CD4-positive, alpha-beta T cell treated with Interleukin-21 for 1 hour (primary cell): ENCODE results near the gene ZNF83.
"Not testable (repeated sequence)": the region's sequence is repeated elsewhere in the genome, so short reads cannot be mapped to it uniquely, and the experiment has no call there.

ENCODE experiments used
- DNase-seq: peaks from one replicate; pipeline ENCODE4 v3.0.0-alpha.2; 2020

ZNF83 gene

DNA sequence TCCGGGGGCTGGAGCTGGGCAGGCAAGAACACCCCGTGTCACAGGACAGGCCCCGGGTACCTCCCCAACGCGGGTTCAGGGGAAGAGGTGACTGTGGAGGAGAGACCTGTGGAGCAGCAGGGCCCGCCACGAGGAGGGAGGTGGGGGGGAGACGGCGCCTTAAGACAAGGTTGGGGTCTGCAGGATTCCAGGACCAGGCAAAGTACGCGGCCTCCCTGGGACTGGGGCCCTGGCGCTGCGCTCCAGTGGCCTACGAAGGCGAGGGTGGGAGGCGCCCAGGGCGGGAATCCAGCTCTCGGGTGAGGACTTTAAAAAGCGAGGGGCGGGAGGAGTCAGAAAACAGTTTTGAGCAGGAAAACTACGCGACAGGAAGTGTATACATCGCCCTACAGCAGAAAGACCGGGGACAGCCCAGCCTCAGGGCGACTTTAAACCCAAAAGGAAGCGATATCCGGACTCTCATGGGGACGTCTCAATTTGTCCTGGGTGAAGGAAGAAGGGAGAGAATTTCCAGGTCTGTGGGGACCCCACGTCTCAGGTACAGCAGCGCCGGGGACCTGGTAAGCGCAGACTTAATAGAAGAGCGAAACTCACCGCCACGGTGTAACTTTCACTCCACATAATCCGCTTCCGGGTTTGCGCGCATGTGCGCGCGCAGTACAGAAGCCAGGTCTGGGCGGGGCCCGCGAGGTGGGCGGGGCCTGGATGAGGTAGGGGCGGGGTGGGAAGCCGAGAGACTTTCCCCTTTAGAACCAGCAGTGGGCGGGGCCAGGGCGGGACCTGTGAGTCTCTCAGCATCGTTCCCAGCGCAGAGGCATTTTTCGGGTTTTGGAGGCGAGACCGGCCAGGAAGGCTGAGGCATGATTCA is at the start of gene ZNF83:
Gene ZNF83 (minus strand): TSS at position 638 of the 868 bp plus-strand sequence.
- peak; percentile 97 for DNase-seq

DNA sequence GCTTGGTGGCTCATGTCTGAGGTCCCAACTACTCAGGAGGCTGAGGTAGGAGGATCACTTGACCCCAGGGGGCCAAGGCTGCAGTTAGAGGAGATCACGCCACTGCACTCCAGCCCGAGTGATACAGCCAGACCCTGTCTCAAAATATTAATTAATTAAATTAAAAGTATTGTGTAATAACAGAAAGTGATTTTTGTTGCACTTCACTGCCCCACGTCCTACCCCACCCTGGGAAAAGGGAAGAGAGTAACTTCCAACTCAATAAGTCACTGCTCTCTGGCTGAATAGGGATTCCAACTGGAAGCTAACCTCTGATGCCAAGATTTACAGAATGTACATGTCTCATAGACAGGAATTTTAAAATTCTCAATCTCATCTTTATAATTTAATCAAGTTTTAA is 49.5 kb upstream of the ZNF83 start:
- DNase-seq: no peak

DNA sequence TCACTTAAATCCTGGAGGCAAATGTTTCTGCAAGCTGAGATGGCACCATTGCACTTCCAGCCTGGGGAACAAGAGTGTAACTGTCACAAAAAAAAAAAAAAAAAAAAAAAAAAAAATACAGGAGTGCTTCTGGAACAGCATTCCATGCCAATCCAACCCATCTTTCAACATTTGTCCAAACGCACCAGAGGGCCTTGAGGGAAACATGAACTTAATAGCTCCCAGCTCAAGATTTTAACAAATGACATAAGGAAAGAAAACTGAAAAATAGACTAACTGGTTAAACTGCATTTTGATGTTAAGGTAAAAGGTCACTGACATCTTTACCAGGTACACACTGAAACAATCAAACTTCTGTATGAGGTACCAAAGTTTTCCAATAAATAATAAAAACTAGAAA is 47.7 kb upstream of the ZNF83 start:
- no peak for DNase-seq

DNA sequence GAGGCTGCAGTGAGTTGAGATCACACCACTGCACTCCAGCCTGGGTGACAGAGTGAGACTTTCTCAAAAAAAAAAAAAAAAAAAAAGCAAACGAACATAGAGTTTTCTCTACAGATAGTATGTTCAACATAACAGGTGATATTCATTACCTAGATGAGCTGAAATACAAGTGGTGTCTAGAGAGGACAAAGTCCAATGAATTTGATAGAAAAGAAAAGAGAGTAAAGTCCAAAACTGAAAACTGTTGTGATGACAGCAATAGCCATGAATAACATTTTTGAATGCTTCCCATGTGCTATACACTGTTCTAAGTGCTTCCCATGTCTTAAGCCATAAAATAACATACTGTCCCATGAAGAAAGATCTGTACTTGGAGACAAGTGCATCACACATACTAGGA is 43.1 kb upstream of the ZNF83 start:
- DNase-seq: not testable (repeated sequence)

DNA sequence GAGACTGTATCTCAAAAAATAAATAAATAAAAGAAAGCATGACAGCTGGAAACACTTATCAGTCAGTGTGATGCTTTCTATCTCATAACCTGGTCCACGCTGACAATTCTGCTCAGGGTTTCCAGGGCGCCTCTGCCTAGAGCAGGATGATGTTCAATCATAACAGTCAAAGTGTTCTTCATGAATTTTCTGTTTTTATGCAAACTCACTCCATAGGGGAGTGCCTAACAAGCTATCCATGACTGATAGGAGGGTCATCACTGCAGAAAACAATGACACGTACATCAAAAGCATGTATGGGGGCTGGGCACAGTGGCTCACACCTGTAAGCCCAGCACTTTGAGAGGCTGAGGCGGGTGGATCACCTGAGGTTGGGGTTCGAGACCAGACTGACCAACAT is 41.4 kb upstream of the ZNF83 start:
- DNase-seq: no peak

DNA sequence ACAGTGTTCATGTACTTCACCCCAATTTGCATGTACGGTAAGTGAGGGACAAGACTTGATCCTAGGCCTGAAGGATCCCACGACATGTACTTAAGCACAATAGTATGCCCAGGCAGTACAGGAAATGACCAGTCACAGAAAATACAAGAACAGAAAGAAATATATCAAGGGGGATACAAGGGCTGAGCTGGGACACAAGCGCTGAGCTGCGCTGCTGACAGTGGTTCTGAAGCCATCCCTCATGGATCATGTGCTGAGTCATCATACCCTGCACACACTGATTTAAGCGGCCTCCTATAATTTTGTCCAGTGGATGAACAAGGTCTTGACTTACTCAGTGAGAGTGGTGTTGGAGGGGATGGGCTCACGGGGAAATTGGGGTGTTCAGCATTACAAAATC is 37.1 kb upstream of the ZNF83 start:
- DNase-seq: not testable (repeated sequence)

DNA sequence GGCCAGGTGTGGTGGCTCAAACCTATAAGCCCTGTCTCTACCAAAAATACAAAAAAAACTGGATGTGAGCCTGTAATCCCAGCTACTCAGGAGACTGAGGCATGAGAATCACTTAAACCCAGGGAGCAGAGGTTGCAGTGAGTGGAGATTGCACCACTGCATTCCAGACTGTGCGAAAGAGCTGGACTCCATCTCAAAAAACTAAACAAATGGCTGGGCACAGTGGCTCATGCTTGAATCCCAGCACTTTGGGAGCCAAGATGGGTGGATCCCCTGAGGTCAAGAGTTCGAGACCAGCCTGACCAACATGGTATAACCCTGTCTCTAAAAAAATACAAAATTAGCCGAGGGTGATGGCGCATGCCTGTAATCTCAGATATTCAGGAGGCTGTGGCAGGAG is 34.9 kb upstream of the ZNF83 start:
- DNase-seq: no peak

DNA sequence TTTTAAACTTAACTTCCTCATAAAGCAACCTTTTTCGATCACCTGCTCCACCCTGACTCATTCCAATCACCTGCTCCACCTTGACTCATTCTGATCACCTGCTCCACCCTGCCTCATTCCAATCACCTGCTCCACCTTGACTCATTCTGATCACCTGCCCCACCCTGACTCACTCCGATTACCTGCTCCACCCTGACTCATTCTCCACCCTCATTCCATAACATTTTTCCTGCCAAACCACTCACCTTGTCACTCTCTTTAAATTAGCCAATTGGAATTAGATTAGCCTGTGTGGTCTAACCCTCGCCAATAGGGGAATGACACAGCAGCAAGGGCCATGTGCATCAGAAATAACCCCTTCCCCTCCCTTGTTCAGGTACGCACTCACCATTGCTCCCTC is 31.9 kb upstream of the ZNF83 start:
- no peak for DNase-seq

DNA sequence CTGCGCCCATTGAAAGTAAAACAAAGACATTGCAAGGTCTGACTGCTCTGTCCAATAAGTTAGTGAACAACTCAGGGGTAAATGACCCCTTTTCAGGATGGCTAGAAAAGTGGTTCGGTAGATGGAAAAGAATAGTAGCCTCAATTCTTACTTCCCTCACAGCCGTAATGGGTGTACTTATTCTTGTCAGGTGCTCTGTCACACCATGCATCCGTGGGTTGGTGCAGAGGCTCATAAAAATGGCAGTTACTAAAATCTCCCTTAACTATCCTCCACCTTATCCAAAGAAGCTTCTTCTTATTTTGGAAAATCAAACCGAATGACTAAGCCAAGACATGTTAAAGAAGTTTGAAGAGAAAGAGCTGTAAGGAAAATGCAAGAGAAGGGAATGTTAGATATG is 31.4 kb upstream of the ZNF83 start:
- no peak for DNase-seq

DNA sequence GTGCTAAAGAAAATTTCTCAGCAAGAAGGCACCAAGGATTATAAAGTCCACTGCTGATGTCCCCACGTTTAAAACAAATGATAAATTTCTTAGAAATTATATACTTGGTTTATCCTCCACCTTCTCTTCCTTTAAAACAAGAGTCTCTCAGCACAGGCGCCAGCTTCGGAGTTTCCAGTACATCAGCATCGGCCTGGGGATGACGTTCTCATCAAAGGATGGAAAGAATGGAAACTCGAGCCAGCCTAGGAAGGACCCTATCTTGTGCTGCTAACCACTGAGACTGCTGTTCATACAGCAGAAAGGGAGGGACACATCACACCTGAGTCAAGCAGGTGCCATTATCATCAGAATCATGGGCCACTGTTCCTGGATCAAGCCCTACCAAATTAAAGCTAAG is 29.8 kb upstream of the ZNF83 start:
- DNase-seq: no peak

DNA sequence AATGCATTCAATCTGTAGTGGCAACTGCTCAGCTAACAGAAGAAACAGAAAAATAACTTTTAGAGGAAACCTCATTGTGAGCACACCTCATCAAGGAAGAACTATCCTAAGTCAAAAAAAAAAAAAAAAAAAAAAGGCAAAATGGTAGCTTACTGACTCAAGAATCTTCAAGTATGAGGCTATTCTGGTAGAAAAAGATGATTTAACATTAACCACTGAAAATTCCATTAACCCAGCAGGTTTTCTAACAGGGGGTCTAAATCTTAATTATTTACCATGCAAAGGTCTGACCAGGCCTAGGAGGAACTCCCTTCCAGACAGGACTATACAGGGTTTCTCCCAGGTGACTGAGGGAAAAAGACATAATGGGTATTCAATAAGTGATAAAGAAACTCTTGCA is 28.4 kb upstream of the ZNF83 start:
- DNase-seq: no peak

DNA sequence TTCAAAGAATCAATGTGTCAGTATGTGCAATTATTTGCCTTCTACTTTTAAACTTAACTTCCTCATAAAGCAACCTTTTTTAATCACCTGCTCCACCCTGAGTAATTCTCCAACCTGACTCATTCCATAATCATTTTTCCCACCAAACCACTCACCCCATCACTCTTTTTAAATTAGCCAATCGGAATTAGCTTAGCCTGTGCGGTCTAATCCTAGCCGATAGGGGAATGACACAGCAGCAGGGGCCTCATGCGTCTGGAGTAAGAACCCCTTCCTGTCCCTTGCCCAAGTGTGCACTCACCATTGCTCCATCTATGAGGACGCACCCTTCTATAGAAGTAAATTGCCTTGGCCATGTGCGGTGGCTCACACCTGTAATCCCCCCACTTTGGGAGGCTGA is 27.4 kb upstream of the ZNF83 start:
- no peak for DNase-seq

DNA sequence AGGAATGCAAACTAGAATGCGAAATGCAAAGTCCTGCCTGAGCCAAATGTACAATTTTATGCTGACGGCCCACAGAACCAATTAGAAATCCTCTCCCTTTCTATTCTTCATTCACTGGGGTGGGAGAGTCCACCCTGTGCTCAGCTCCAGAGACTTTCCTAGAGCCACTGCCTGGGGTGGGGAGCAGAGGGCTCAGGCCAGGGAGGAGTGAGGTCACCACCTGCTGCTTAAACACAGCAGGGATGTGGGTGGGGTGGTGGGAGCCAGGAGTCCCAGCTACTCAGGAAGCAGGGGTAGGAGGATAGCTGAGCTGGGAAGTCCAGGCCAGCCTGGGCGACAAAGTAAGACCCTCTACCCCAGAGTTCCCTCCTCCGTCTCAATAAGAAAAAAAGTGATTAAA is 26.9 kb upstream of the ZNF83 start:
- no peak for DNase-seq

DNA sequence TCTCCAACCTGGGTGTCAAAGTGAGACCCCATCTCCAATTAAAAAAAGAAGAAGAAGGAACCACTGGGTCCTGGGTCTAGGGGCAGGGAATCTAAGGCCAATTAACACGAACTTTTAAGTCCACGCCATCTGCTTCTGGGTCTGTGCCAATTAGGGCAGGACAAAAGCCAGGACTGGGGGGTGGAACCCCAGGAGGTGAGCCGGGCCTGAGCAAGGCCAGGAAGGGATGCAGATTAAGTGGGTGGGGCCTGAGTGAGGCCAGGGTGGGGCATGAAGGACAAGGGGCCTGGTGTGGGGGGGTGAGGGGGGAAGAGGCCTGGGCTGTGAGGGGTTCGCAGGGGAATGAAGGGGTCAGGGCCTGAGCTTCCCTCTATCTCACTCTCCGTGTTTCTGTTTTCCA is 26.3 kb upstream of the ZNF83 start:
- DNase-seq: no peak

DNA sequence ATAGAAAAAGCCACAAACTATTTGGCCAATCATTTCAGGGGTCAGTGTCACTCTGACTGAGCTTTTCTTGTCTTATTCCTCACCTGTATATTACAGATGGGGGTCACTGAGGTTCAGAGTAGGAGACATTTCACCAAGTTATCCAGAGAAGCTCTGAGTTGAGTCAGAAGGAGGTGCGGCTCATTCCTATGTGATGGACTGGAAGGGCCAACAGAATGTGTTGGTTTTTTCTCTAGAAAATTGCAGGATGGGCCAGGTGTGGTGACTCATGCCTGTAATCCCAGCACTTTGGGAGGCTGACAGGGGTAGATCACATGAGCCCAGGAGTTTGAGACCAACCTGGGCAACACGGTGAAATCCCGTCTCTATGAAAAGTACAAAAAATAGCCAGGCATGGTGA is 24.5 kb upstream of the ZNF83 start:
- DNase-seq: no peak

DNA sequence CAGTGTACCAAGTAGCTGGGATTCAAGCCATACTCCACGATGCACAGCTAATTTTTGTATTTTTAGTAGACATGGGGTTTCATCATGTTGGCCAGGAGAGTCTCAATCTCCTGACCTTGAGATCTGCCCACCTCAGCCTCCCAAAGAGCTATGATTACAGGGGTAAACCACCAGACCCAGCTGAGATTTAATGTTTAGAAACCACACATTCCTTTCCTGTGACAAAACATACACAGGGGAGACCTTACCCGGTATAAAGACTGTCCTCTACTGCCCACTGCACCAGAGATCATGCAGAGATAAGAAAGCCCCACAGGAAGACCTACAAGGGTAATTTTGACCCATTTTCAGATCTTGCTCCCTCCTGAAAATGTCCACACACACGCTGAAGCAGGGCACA is 22.8 kb upstream of the ZNF83 start:
- DNase-seq: no peak

DNA sequence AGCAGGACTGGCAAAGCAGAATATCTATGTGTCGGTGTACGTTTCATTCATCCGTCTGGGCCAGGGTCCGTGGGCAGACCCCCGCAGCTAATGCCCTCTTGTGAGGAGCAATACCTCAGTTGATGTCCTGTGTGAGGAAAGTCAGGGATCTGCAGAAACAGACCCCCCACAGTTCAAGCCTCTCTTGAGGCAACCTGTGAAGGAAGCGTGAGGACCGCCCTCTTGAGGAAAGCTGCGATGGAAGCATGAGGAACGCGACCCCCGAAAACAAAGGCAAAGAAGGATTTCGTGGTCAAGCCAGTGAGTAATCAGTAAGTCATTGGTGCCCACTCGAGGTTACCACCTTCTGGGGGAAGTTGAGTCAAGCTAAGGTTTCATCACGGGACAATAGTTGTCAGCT is 20.9 kb upstream of the ZNF83 start:
- DNase-seq: no peak

DNA sequence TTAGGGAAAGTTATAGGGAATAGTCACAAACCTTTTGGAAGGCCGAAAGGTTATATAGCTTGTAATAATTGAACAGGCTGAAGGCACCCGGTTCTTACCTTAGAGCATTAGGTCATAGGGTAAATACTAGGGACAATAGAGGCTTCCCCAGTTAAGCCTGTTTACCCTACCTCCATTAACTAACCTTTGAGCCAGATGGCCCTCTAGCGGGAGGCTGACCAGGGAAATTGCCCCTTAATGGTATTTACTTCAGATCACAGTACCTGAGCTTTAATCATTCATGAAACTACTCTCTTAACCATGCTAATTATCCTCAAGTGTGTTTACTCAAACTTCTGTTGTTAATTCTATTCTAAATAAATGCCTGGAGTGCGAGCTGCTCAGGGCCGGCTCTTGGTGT is 20.4 kb upstream of the ZNF83 start:
- DNase-seq: no peak

DNA sequence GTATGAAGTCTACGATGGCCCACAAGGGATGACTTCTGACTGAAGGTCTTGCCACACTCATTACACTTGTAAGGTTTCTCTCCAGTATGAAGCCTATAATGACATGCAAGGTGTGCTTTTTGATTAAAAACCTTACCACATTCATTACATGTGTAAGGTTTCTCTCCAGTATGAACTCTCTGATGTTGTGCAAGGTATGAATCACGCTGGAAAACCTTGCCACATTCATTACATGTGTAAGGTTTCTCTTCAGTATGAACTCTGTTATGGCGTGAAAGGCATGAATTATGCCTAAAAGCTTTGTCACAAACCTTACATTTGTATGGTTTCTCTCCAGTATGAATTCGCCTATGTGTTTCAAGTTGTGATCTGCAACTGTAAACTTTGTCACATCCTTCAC is 15.0 kb upstream of the ZNF83 start:
- no peak for DNase-seq

DNA sequence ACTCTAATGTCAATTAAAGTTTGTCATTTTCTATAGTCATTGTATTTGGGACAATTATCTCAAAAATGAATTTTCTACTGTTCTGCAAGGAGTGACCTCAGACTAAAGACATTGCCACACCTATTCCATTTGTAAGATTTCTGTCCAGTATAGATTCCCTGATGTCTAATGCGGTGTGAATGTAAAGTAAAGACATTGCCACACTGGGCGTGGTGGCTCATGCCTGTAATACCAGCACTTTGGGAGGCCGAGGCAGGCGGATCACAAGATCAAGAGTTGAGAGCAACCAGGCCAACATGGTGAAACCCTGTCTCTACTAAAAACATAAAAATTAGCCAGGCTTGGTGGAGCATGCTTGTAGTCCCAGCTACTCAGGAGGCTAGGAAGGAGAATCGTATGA is 13.8 kb upstream of the ZNF83 start:
- DNase-seq: no peak

DNA sequence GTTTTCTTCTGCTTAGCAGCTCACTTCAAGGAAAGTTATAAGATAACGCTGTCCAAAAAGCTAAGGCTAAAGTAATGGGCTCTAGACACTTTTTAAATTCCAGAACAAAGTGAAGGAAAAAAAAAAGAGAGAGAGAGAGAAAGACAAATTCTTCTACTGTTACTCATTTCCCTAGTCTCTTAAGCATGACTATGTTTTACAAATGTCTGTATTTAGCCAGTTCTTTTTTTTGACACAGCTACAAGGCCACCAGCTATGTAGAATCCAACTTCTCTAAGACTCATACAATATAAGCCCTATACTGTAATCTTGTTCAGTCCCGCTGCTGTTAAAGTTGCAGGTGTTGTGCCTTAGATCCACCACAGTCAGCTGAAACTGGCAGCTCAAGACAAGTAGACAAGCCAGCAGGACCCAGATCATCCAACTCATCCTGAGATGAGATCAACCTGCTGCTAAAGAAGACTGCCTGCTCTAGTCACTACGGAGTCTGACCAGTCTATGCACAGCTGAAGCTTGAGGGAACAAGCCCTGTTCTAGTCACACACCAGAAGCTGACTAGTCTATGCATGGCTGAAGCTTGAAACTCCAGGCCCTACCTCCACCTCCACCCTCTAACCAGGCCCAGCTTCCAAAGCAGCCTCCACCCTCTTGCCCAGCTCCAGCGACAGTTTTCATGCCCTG is 10.3 kb upstream of the ZNF83 start:
- DNase-seq: no peak

DNA sequence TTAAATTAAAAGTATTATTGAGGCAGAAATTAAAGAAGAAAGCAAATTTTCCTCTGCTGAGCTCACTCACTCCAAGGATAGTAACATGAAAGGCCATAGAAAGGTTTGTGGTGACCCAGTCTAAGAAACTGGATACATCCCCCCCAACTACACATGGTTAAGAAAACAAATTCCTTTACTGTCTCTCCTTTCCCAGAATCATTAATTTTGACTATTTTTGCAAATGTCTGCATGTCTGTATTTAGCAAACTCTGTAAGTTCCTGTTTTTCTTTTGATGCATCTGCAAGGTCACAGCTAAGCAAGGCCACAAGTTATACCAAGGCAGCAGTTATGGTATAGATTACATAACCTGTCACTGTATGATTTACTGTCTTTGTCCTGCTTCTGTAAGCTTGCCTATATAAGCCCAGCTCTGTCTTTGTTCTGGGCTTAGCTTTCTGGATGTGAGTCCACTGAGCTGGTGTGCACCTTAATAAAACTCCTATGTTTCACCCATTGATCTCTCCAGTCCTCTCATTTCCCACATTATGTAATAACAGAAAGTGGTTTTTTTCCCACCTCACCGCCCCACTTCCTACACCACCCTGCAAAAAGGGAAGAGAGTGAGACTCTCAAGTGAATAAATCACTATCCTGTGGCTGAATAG is 8.5 kb upstream of the ZNF83 start:
- DNase-seq: no peak

DNA sequence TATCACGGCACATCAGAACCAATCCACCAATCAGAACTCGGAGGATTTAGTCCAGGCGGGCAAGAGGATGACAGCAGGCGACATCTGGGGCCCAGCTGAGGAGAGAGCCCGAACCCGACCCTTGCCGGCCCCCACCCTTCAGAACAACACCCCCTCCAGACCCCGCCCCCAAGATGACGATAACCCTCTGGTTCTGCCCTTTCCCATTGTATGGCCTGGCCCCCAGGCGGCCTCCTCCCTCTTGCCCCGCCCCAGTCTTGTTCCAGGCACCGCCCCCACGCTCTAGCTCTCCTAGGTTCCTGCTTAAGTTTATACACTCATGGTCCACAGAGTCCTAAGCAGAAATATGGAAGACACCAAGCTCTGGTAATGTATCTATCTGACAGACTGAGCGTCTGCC is 2.8 kb upstream of the ZNF83 start:
- no peak for DNase-seq

DNA sequence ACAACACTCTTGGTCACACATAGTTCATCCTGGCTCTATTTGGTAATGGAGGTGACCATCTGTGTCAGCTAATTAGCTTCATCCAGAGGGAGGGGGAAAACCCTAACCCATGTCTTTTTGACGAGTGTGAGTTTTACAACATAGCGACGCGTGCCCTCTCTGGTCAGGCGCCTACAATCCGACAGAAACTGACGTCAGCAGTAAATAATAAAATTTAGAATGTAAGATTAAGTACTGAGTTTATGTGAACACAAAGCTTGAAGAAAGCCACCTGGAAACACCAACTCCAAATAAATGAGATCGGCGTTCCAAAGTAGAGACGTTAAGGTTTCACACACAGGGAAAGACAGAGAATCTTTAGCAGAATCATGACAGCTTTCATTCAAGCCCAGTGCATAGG is 1.8 kb upstream of the ZNF83 start:
- no peak for DNase-seq
